GM23338 (cell line): ENCODE data around the gene RNU5B-1. TPM values are rescaled to one million over a fixed set of nuclear protein-coding genes. Genes with fewer than 3 reads are reported as not detected.

Source experiments
- ATAC-seq: fragments of 200-7000 bp; cut with Tn5 transposase; 3 replicates; pipeline ENCODE4 v1.9.1; 2020
- DNase-seq: peaks from one replicate; pipeline ENCODE4 v3.0.0-alpha.2; 2015; ENCODE audit warnings: low spot score
- H2AFZ ChIP-seq: fragments of 200-600 bp; sonication (generic); 2 replicates; pipeline ENCODE4 v1.8.0; 2016; ENCODE audit warnings: antibody characterized with exemption, mild to moderate bottlenecking, moderate library complexity
- H3F3A ChIP-seq: fragments of 200-600 bp; sonication (generic); replicated peaks from 2 replicates; pipeline ENCODE4 v1.8.0; 2017; ENCODE audit warnings: antibody characterized with exemption, mixed run types, low read depth
- H3K27ac ChIP-seq: fragments of 200-600 bp; sonication (generic); 2 replicates; pipeline ENCODE4 v1.6.1; 2016; ENCODE audit warnings: low read depth
- H3K27me3 ChIP-seq: fragments of 200-600 bp; sonication (generic); 2 replicates; pipeline ENCODE4 v1.8.0; 2016; ENCODE audit warnings: mild to moderate bottlenecking, mixed run types, moderate library complexity; ENCODE audit not compliant: insufficient read depth
- H3K36me3 ChIP-seq: fragments of 200-600 bp; sonication (generic); 2 replicates; pipeline ENCODE4 v1.8.0; 2016; ENCODE audit warnings: mild to moderate bottlenecking; ENCODE audit not compliant: insufficient read depth
- H3K4me1 ChIP-seq: fragments of 200-600 bp; sonication (generic); 2 replicates; pipeline ENCODE4 v1.8.0; 2016; ENCODE audit warnings: mild to moderate bottlenecking, moderate library complexity; ENCODE audit not compliant: insufficient read depth
- H3K4me2 ChIP-seq: fragments of 200-600 bp; sonication (generic); 2 replicates; pipeline ENCODE4 v1.7.1; 2017; ENCODE audit warnings: mixed run types
- H3K4me3 ChIP-seq: fragments of 200-600 bp; sonication (generic); 2 replicates; pipeline ENCODE4 v1.6.1; 2016; ENCODE audit warnings: mixed run types
- H3K79me2 ChIP-seq: fragments of 200-600 bp; sonication (generic); replicated peaks from 2 replicates; pipeline ENCODE4 v1.8.0; 2017; ENCODE audit warnings: mild to moderate bottlenecking; ENCODE audit not compliant: insufficient read depth
- H3K9me2 ChIP-seq: fragments of 200-600 bp; sonication (generic); 2 replicates; pipeline ENCODE4 v1.8.0; 2017; ENCODE audit not compliant: insufficient read depth
- H4K20me1 ChIP-seq: fragments of 200-600 bp; sonication (generic); replicated peaks from 2 replicates; pipeline ENCODE4 v1.8.0; 2017; ENCODE audit warnings: mild to moderate bottlenecking; ENCODE audit not compliant: insufficient read depth
- H3K27ac Mint-ChIP-seq: 2 replicates; pipeline ENCODE4 v1.8.0; 2020; ENCODE audit warnings: inconsistent platforms, mild to moderate bottlenecking, moderate library complexity, mixed read lengths
- H3K27me3 Mint-ChIP-seq: 3 replicates; pipeline ENCODE4 v1.8.0; 2022; ENCODE audit warnings: low read depth, mild to moderate bottlenecking, moderate library complexity, mixed read lengths, inconsistent platforms; ENCODE audit not compliant: insufficient read depth, poor library complexity
- H3K36me3 Mint-ChIP-seq: 3 replicates; pipeline ENCODE4 v1.8.0; 2021; ENCODE audit warnings: low read depth, mild to moderate bottlenecking, inconsistent platforms, moderate library complexity, mixed read lengths
- H3K4me1 Mint-ChIP-seq: 3 replicates; pipeline ENCODE4 v1.8.0; 2020; ENCODE audit warnings: mild to moderate bottlenecking, inconsistent platforms, mixed read lengths
- H3K4me3 Mint-ChIP-seq: 3 replicates; pipeline ENCODE4 v1.8.0; 2021; ENCODE audit warnings: moderate library complexity, mild to moderate bottlenecking, inconsistent platforms, mixed read lengths
- H3K9me3 Mint-ChIP-seq: 3 replicates; pipeline ENCODE4 v1.8.0; 2020; ENCODE audit warnings: moderate library complexity, mild to moderate bottlenecking, inconsistent platforms, mixed read lengths
- ETS1 ChIP-seq: IDR thresholded peaks from 2 replicates; pipeline ENCODE4 v1.6.1; 2016; ENCODE audit warnings: antibody characterized with exemption
- EZH2 ChIP-seq: fragments of 200-600 bp; sonication (generic); IDR thresholded peaks from one replicate; pipeline ENCODE4 v1.8.0; 2017; ENCODE audit warnings: antibody characterized with exemption, mild to moderate bottlenecking, low read depth; ENCODE audit not compliant: unreplicated experiment
- JUNB ChIP-seq: IDR thresholded peaks from one replicate; pipeline ENCODE4 v1.6.1; 2016; ENCODE audit warnings: antibody characterized with exemption; ENCODE audit not compliant: unreplicated experiment
- POLR2AphosphoS5 ChIP-seq: IDR thresholded peaks from 2 replicates; pipeline ENCODE4 v1.6.1; 2016; ENCODE audit warnings: antibody characterized with exemption, low read depth
- REST ChIP-seq: IDR thresholded peaks from one replicate; pipeline ENCODE4 v1.6.1; 2018; ENCODE audit warnings: antibody characterized with exemption; ENCODE audit not compliant: unreplicated experiment
- STAT1 ChIP-seq: IDR thresholded peaks from one replicate; pipeline ENCODE4 v1.6.1; 2016; ENCODE audit warnings: antibody characterized with exemption; ENCODE audit not compliant: unreplicated experiment
- ZNF114 ChIP-seq: fragments of 250-450 bp; sonication (Bioruptor Pico); IDR thresholded peaks from 2 replicates; pipeline ENCODE4 v1.5.0; 2020; ENCODE audit warnings: mild to moderate bottlenecking, moderate library complexity
- polyA plus RNA-seq: library from polyadenylated mRNA; unstranded; fragments of >200 nt; fragmentation: Nextera tagmentation; extraction: Ambion mirVana; gene quantifications from 2 replicates; pipeline ENCODE4 v1.2.1, GENCODE V29; 2016
- total RNA-seq: library from RNA; depleted of rRNA; stranded (reverse); fragments of >200 nt; shearing (Covaris generic); gene quantifications from 2 replicates; pipeline ENCODE4 v1.2.3, GENCODE V29; 2014

The RNU5B-1 gene
- total and polyA plus RNA-seq, 2 experiments from 2014 or later = not detected

GRCh38 chr15:65330934-65331645, 26.6 kb downstream of the RNU5B-1 start:
- Mint-ChIP-seq H3K4me1 (peaks cover 45% of the 10 kb centered on the region), H3K4me3 (no peak overlapping the region), H3K27ac (no peak overlapping the region), H3K27me3 (peaks cover 5% of the 10 kb centered on the region), H3K36me3 (peaks cover 34% of the 10 kb centered on the region), H3K9me3 (no peaks in the 10 kb centered on the region; the same call in 2 of the 3 replicates)
- Histone ChIP-seq H4K20me1 (no peaks in the 10 kb centered on the region; the same call in 1 of the 2 replicates), H3F3A (0 out of 2 replicates have a peak, but pooled peaks cover 13% of the 10 kb centered on the region), H3K4me1 (peaks cover 38% of the 10 kb centered on the region), H3K9me2 (no peaks in the 10 kb centered on the region), H3K36me3 (no peaks in the 10 kb centered on the region), H2AFZ (no peak overlapping the region), H3K4me3 (no peak overlapping the region), H3K79me2 (no peaks in the 10 kb centered on the region), H3K27me3 (no peaks in the 10 kb centered on the region), H3K27ac (no peak overlapping the region), H3K4me2 (no peak overlapping the region)
- TF ChIP-seq REST = peak; percentile 70
- no peak for TF ChIP-seq EZH2
- DNase-seq = no peak
- peak; percentile 10 for ATAC-seq

GRCh38 chr15:65331811-65332210, 27.3 kb downstream of the RNU5B-1 start:
- H3K27me3 Mint-ChIP-seq = peaks cover 10% of the 10 kb centered on the region

More at GRCh38 chr15:65331811-65332210, 27.3 kb downstream of the RNU5B-1 start:
- Histone ChIP-seq H3K36me3 (no peaks in the 10 kb centered on the region), H4K20me1 (no peaks in the 10 kb centered on the region; the same call in 1 of the 2 replicates), H3K4me1 (peaks cover 40% of the 10 kb centered on the region), H3K4me3 (no peak overlapping the region), H2AFZ (no peak overlapping the region), H3K4me2 (no peak overlapping the region), H3K9me2 (no peaks in the 10 kb centered on the region), H3K27ac (no peak overlapping the region), H3K27me3 (no peaks in the 10 kb centered on the region), H3K79me2 (no peaks in the 10 kb centered on the region), H3F3A (0 out of 2 replicates have a peak, but pooled peaks cover 9% of the 10 kb centered on the region)
- ATAC-seq = no peak
- Mint-ChIP-seq H3K36me3 (peaks cover 34% of the 10 kb centered on the region), H3K4me3 (no peak overlapping the region), H3K4me1 (peaks cover 46% of the 10 kb centered on the region), H3K9me3 (no peaks in the 10 kb centered on the region; the same call in 2 of the 3 replicates), H3K27ac (no peak overlapping the region)
- no peak for DNase-seq
- TF ChIP-seq POLR2AphosphoS5 = no peak
- no peak for TF ChIP-seq ETS1
- no peak for TF ChIP-seq JUNB
- no peak for TF ChIP-seq REST
- TF ChIP-seq ZNF114 = no peak
- no peak for TF ChIP-seq EZH2
- TF ChIP-seq STAT1 = no peak
